HEK293T (cell line): ENCODE data around the gene ADCY9.

Experiments
- PKNOX1 ChIP-seq: fragments of 450-650 bp; IDR thresholded peaks from 2 replicates; pipeline ENCODE4 v1.6.1; 2016
- SUZ12 ChIP-seq: fragments of 450-650 bp; IDR thresholded peaks from 2 replicates; pipeline ENCODE4 v1.6.1; 2016; ENCODE audit warnings: mild to moderate bottlenecking

DNA sequence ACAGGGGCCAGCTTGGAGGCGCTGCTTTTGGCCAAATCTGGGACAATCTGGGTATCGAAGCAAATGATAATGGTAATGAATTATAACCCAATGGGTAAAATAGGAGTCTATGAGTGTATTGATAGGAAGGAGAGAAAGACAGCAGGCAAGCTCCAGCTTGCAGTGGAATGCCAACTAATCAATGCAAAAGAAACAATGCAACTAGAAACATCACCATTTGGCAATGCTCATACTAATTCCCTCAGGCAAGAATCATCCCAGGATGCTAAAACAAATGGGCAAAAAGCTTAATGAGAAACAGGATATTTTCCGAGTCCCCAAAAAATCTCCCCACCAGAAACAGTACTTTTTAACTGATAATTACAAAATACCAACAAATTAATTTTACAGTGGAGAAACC lies 64.7 kb downstream of the ADCY9 start:
- no peak for TF ChIP-seq SUZ12
- no peak for TF ChIP-seq PKNOX1
